Measurements from ENCODE around the gene SFTPA1.

DNA sequence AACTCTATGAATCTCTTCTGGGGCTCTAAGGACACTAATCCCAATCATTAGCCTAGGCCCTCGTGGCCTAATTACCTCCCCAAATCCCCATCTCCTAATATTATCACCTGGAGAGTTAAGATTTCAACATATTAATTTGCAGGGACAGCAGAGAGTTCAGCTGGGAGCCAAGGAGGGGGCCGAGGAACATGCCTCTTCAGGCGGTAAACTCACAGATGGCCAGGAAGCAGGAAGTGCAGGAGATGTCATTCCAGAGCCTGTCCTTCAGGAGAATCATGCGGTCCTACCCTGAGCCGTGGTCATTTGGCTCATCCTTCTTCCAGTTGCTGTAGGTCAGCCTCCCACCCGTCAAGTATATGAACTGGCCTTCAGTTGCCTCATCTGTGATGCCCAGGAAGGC is 28.6 kb upstream of the SFTPA1 start:
- TF ChIP-seq, protein P1, sequence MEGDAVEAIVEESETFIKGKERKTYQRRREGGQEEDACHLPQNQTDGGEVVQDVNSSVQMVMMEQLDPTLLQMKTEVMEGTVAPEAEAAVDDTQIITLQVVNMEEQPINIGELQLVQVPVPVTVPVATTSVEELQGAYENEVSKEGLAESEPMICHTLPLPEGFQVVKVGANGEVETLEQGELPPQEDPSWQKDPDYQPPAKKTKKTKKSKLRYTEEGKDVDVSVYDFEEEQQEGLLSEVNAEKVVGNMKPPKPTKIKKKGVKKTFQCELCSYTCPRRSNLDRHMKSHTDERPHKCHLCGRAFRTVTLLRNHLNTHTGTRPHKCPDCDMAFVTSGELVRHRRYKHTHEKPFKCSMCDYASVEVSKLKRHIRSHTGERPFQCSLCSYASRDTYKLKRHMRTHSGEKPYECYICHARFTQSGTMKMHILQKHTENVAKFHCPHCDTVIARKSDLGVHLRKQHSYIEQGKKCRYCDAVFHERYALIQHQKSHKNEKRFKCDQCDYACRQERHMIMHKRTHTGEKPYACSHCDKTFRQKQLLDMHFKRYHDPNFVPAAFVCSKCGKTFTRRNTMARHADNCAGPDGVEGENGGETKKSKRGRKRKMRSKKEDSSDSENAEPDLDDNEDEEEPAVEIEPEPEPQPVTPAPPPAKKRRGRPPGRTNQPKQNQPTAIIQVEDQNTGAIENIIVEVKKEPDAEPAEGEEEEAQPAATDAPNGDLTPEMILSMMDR (IDR thresholded peaks at IDR 0.05): no peak
- TF ChIP-seq POLR2A (IDR thresholded peaks at IDR 0.05): no peak

Measured in prostate gland (tissue), 2 donors.